NCI-H1417 treated with DMSO at 0.1 percent for 48 hours (cell line): ENCODE data around the gene ARHGEF40.

ENCODE experiments used
- DNase-seq: peaks from one replicate; lab custom pipeline; 2025; lab: John Stamatoyannopoulos, UW

The ARHGEF40 gene

DNA sequence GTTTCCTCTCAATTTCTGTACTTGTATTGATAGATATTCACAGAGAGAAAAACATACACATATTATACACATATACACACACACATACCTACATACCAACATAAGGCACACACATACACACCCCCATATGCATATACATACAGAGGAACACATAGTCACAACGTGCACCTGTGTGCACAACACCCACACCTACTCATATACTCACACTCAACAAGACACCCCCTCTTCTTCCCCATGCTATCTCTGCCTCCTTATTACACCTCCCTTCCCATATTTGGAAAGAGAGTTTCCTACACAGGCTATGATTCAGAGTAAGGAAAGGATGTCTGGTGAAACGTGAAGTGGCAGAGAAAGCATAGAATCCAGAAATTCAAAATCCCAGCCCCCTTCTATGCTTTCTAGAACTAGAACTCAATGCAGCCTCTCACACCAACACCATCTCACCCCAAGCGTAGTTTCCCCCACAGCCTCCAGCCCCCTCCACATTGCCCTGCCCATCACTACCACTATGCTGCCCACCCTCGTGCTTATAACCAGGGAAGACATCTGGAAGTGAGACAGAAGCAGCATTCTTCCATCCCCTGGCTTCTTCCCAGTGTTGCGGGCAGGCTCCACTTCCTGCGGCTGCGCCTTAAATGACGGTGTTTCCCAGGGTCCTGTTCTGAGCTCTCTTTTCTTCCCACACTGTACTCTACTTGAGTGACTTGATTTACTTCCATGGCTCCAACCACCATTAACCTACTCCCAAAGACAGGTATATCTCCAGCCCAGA is 10.1 kb upstream of the ARHGEF40 start:
- no peak for DNase-seq

DNA sequence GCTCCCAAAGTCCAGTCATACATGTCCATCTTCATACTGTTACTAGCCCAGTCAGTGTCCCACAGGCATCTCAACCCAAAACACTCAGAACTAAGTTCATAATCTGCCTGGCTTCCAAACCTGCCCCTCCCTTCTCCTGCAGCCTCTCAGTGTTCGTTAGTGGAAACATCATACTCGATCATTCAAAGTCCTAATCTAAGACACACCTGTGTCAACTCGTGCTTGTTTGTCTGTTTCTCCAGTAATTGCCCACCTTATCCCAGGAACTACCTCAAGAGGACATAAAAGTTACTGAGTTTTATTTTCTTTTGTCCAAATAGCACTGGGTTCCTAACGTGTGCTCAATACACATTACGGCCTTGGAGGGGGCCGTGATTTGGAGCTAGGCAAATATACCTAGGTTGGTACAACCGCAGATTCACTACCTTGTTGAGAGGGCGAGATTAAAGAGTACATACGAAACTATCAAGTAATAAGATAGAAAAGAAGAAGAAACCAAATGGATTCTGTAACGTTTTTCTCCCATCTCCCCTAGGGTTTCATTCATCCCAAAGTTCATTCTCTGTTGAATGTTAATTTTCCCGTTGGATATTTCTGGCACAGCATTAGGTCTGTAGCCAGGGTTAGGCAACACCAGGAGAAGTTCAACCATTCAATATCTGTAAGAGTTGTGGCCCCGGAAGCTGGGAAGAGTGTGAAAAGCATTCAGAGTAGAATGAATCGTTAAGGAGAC is 9.3 kb upstream of the ARHGEF40 start:
- DNase-seq, result no peak

DNA sequence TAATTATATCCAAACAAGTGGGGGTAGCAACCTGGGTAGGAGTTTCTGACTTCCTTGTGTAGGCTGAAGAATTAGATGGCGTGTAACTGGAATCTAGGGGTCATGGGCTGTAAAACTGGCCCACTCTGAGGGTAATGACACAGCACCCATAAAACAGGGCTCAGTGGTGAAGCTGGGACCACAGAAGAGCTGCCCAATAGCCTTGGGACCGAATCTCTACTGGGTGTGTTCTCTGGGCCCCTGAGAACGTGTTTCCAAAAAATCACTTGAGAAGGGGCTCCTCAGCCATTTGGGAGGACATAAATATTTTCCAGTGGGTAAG is 8.8 kb upstream of the ARHGEF40 start:
- DNase-seq, result no peak

DNA sequence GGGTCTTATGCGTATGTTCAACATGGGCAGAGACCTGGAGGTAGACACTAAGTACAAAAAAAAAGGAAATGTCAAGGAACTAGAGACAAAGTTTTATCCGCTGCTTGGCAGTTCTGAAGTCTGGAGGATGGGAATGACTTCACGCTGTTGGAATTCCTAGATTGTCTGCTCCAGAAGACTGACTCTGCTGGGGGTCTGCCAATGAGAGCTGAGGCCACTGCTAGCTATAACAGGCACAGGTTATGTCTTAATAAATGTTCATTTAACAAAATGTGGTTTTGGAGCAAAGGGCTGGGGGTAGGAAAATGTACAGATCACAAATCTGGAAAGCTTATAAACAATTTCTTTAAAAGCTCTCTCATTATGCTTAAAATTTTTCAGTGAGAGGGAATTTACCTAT is 6.6 kb upstream of the ARHGEF40 start:
- no peak for DNase-seq

DNA sequence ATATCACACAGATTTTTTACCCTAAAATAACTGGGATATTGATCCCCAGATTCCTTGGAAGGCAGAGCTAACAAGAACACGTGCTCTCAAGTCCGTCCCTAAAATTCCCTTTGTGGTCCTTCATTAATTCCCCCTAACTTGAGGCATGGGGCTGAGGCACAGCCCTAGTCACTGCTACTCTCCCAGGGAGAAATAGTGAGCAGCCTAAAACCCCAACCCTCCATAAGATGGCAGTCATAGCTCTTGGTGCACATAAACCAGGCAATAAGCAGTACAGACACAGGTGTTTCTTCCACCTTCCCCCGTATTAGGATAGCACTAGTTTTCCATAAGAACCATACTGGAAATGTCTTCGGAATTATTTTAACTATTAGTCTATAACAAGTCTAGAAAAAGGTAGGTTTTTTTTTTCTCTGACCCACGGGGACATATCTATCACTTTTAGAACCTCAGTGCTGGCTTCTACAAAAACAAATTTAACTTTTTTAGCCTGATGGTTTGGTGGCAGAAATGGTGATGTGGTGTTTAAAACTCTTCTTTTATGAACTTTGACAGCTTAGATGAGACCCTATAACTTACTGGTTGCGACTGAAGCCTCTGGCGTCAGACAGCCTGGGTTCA is 3.1 kb upstream of the ARHGEF40 start:
- DNase-seq, result no peak

DNA sequence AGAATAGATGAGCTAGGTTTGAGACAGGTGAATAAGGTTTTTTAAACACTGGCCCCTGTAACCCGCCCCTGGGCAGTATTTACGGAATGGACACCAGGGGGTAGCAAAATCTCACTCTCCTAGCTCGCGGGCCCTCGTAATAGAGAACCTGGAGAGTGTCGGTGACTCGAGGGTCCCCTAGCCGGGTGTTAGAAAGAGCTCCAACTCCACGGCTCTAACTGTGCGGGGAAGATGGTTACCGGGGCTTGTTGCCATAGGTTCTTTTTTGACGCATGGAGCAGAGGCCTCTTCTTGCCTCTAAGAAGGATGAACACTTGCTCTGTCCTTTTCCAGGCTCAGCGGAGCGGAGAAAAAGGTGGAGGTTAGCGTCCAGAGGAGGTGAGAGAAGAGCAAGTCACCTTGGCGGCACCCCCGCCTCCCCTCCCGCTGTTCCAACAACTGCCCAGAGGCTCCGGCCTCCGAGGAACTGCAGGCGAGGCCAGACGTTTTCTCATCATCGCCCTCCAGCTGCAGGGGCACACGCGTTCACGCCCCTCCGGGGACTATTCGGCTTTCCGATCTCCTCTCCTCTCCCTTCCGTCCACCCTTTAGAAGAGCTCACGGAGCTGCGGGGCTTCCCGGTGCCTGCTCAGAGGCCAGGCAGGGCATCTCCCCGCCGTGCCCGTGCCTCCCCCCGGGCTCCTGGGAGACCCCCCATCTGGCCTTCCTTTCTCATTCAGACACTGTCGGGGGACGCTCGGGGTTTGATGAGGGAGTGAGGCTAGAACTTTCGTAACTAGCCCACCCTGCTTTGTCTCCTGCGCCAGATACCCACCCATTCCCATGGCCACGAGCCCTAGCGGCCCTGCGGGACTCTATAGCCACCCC is 1.4 kb upstream of the ARHGEF40 start:
- DNase-seq, result peak; percentile 75

DNA sequence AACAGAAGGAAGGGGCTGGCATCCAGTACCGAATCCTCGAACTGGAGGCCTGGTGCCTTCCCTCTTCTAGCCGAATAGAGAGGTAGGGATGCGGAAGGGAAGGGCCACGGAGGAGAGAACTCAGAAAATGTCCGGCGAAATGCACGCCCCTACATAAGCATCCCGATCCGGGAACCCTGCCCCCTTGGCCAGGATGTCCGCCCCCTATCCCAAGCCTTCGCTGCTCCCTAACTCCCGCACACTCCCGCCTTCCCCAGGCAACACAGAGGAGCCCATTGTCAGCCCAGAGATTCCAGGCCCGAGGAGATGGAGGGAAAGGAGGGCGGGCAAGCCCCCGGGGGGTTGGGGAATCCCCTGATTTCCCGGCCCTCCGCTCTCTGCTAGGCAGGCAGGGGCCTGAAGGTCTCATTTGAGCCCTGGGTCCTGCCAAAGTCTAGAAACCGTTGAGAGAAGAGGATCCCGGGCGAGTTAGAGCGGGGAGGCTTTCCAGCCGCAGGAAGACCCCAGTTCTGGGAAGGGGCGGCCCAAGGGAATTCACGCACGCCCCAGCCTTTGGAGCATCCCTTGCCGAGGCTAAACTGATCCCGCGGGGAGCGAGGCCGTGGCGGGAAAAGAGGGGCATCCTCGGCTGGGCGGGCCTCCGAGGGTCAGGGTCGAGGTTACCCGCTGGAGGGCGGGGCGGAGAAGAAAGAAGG is 569 bp upstream of the ARHGEF40 start:
- no peak for DNase-seq

DNA sequence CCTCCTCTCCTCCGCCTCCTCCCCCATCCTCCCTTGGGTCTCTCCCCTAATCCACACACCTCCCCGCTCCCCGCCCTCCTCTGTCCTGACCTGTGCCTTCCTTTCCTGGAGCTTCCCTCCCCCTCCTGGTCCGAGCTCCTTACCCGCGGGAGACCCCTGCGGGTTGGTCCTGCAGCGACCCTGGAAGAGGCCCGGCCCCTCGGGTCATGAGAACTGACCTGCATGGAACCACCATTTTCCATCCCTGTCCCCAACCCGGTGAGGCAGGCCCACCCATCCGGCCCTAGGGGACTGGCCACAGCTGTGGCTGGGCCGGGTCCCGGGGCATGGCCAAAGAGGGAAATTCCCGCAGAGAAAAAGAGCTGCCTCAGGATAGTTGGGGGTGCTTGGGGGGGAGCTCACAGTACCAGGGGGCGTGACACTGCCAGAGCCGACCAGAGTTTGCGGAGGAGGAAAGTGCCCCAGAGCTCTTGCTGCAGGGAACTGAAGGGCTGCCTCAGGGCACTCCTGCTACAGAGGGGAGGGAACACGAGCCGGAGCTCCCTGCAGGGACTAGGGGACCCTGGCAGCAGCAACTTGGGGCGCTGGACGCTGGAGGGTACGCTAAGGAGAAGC is 613 bp downstream of the ARHGEF40 start:
- DNase-seq, result no peak

DNA sequence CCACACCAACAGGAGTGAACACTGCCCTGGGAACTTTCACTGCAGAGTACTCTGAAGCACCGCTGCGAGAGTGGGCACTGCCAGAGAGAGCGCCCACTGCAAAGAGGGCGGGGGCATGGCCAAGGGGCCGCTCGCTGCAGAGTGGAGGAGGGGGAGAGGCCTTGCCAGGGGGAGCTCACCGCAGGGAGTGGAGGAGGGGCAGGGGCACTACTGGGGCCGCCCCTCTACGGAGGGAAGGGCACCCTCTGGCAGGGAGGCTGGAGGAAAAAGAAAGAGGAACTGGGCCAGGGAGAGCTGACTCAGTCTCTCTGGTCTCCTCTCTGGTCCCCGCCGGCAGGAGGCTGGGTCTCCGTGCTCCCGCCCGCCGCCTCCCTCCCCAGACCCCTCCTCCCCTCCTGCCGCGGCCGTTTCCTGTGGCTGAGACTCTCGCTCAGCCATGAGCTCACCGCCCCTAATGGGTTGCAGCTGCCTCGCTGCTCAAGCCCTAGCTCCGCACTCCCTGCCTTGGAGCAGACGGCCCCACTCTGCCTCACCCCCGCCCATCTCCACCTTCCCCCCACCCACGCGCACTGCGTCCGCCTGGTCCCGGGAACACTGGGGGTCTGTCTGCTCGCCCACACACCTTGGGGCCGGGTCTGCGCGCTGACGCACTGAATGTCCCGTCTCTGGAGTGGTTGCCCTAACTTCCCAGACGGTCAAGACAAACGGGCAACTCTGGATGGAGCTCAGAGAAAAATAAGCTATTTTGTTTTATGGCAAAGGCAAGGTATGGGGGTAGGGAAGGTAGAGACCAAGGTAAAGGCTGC is 1.3 kb downstream of the ARHGEF40 start:
- DNase-seq, result peak; percentile 52

DNA sequence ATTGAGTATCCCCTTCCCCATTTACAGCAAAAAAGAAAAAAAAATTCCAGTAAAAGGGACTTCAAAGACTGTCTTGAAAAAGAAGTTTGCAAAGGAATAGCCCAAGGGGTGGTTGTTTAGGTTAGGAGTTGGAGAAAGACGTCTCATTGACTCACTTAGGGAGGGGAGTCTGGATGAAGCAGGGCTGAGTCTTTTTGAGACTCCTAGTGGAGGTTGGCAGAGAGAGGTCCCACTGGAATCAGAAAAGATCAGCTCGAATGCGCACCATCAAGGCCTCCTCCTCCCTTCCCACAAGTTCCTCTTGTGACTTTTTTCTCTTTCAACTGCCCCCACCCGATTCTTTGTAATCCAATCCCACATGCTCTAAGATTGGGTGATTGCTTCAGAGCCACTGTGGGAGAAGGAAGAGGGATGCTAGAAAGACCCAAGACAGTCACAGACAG is 1.9 kb downstream of the ARHGEF40 start:
- no peak for DNase-seq

DNA sequence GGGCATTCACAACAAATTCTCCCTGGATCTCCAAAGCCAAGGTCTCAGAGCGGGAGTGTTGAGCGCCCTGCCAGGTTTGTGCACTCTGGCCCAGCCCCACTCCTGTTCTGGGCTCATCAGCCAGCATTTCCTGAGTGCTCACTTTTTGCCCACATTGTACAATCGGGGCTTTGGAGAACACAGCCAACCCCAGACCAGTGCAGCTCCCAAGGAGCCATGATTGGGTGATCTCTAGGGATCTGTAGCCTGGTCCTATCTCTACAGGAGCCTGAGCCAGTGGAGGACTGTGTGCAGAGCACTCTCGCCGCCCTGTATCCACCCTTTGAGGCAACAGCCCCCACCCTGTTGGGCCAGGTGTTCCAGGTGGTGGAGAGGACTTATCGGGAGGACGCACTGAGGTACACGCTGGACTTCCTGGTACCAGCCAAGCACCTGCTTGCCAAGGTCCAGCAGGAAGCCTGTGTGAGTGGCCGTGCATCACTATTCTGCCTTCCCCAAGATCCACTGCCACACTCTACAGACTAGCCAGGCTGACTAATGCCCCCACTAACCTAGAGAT is 2.8 kb downstream of the ARHGEF40 start:
- no peak for DNase-seq

DNA sequence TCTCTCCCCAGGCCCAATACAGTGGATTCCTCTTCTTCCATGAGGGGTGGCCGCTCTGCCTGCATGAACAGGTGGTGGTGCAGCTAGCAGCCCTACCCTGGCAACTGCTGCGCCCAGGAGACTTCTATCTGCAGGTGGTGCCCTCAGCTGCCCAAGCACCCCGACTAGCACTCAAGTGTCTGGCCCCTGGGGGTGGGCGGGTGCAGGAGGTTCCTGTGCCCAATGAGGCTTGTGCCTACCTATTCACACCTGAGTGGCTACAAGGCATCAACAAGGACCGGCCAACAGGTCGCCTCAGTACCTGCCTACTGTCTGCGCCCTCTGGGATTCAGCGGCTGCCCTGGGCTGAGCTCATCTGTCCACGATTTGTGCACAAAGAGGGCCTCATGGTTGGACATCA is 3.8 kb downstream of the ARHGEF40 start:
- DNase-seq, result no peak

DNA sequence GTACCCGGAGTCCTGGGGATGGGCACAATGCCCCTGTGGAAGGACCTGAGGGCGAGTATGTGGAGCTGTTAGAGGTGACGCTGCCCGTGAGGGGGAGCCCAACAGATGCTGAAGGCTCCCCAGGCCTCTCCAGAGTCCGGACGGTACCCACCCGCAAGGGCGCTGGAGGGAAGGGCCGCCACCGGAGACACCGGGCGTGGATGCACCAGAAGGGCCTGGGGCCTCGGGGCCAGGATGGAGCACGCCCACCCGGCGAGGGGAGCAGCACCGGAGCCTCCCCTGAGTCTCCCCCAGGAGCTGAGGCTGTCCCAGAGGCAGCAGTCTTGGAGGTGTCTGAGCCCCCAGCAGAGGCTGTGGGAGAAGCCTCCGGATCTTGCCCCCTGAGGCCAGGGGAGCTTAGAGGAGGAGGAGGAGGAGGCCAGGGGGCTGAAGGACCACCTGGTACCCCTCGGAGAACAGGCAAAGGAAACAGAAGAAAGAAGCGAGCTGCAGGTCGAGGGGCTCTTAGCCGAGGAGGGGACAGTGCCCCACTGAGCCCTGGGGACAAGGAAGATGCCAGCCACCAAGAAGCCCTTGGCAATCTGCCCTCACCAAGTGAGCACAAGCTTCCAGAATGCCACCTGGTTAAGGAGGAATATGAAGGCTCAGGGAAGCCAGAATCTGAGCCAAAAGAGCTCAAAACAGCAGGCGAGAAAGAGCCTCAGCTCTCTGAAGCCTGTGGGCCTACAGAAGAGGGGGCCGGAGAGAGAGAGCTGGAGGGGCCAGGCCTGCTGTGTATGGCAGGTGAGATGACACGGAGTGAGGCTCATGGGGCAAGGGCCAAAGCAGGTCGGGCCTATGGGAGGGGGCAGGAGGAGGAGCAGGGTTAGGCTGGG is 4.5 kb downstream of the ARHGEF40 start:
- no peak for DNase-seq

DNA sequence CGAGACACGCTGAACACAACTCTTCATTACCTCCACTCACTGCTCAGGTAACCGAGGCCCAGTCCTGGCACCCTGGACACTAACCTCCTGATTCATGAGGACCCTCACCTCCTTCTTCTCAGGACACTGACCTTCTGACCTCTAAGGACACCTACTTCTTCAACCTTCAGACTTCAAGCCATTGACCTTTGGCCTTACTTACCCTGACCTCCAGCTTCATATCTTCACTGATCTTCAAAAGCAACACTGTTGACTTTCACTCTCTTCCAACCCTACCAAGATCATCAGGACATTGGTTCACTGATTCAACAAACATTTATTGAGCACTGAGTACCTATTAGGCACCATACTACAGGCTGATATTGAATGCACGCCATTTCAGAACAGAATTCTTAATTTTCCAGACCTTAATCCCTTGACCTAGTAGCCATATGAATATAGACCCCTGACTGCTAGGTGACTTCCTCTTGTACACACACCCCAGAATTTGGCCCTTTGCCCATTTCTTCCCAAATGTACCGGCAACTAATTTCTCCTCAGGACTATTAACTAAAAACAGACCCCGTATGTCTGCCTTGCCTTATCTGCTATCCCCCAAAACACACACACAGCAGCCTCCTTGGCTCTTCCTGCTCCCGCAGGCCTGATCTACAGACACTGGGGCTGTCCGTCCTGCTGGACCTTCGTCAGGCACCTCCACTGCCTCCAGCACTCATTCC is 5.8 kb downstream of the ARHGEF40 start:
- DNase-seq, result no peak

DNA sequence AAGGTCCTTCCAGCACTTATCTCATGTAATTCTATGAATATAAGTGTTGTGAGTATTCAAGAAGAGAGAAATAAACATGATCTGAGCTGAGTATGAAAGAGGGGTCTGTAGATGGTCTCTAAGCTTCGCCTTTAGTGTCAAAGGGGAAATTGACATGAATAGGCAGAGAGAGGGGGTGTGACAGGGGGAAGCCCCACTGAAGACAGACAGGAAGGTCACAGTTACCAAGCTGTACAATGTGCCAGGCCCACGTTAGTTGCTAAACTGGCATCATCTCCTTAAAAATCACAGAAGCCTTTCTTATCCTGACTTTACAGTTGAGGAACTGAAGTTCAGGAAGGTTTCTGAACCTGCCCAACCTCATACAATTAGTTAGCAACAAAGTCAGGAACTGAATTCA is 7.6 kb downstream of the ARHGEF40 start:
- no peak for DNase-seq

DNA sequence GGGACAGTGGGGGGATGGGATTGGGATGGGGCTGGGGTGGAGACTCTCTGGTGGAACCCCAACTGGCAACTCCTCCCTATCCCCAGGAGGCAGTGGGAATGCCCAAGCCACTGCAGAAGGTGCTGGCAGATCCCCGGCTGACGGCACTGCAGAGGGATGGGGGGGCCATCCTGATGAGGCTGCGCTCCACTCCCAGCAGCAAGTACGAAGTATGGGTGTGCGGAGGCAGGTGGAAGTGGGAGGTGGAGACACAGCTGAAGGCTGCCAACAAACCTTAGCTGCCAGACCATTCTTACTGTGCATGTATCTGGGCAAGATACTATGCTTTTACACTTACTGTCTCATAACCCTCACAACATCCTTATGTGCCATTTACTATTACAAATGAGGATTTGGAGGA is 8.2 kb downstream of the ARHGEF40 start:
- DNase-seq, result no peak

DNA sequence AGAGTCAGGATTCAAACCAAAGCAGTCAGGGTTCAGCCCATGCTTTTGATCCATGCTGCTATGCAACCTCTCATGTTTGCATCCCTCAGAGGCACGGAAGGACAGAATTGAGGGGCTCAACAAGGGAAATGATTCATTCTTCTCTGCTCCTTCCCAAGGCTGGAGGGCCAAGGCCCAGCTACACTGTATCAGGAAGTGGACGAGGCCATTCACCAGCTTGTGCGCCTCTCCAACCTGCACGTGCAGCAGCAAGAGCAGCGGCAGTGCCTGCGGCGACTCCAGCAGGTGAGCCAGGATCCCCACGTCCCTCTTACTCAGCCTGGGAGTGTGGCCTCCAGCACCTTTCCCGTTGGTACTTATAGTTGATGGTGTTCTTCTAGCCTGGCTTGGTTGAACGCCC is 8.6 kb downstream of the ARHGEF40 start:
- DNase-seq, result no peak

DNA sequence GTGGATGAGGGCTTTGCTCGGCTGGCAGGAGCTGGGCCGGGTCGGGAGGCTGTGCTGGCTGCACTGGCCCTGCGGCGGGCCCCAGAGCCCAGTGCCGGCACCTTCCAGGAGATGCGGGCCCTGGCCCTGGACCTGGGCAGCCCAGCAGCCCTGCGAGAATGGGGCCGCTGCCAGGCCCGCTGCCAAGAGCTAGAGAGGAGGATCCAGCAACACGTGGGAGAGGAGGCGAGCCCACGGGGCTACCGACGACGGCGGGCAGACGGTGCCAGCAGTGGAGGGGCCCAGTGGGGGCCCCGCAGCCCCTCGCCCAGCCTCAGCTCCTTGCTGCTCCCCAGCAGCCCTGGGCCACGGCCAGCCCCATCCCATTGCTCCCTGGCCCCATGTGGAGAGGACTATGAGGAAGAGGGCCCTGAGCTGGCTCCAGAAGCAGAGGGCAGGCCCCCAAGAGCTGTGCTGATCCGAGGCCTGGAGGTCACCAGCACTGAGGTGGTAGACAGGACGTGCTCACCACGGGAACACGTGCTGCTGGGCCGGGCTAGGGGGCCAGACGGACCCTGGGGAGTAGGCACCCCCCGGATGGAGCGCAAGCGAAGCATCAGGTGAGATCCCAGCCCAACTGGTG is 11.5 kb downstream of the ARHGEF40 start:
- no peak for DNase-seq
